Fibroblast of skin of left biceps (primary cell): ENCODE data around the gene ZNF618.

Experiments used
- DNase-seq, 2 experiments: peaks; one replicate each; pipeline ENCODE4 v3.0.0-alpha.2; 2013; ENCODE audit warnings: low read depth in 2 of 2

The ZNF618 gene

DNA sequence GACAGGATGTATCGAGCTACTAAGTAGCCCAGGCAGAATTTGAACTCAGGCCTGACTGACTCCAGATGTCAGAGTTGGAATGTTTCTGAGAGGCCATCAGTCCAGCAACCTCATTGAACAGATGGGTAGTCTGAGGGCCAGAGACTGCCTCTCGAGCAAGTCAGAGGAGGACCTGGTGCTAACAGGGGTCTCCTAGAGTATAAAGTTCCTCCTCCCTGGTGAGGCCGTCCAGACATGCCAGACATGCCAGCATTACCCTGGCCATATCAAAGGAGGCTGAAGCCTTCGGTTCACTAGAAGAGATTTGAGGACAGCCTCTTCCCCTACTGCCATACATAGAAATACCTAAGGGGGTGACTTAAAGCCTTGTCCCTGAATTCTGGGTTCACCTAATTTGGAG, 81.2 kb downstream of the ZNF618 start:
- DNase-seq: no peak

DNA sequence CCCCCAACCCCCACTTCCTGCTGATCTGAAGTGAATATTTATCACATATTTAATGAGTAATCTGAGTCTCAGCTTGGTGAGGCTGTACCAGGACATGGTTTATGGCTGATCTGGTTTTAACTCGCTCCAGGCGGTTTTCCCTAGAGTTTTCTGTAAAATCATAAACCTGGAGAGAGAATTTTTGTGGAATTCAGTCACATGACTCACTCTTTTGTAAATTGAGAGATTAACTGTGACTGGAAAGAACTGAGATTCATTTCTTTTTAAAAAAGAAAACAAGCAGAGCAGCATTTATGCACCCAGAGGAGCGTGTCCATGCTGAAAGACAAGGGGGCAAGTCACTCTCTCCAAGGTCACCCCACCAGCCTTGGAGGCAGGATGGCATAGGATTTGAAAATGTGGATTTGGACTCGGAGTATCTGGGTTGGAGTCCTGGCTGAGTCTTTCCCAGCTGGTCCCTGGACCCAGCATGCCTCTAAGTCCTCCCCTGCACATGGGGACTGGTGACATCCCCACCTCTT, 81.8 kb downstream of the ZNF618 start:
- peak; percentile 89 to 90 for DNase-seq

DNA sequence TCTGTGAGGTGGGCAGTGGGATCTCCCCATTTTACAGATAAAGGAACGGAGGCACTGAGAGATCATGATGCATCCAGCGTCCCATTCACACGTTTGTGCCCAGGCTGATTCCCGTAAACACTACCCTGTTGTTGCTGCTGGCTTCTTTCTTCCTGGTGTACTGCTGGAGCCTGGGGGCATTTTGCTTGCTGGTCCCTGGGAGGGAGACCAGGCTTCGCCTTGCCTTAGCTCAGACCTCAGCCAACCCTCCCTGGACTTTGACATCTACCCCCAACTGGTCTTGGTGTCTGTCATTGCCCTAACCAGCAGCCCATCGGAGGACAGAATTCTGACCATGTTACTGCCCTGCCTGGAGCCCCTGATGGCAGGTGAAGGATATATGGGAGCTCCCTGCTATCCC, 82.4 kb downstream of the ZNF618 start:
- DNase-seq: no peak

DNA sequence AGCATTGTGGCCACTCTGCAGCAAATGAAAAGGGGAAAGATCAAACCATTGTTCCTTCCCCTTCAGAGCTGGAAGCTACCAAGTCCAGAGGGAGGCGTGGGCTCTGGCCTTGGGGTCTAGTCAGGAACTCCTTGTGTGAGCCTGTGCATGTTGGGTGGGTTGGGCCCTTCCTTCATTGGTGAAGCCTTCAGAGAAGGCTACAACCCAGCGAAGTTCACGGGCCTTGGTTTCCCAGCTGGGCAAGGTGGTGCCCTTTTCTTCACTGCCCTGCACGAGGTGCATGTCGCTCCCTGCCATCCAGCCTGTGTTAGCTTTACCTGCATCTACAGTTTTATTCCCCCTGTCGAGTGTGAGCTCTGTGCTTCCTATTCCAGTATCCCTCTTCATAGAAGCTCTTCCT, 84.7 kb downstream of the ZNF618 start:
- DNase-seq: no peak

DNA sequence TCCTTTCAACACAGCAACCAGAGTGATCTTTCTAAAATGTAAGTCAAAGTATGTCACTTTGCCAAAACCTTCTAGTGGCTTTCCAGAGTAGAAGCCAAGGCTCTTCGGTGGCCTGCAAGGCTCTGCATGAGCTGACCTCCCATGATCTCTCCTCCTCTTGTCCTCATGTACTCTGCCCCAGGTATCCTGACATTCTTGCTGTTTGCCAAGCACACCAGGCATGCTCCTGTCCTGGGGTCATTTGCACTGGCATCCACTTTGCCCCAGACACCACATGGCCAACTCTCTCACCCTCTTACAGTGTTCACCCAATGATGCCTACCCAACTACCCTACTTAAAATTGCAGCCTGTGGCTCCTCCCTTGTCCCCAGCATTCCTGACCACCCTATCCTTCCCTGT, 86.3 kb downstream of the ZNF618 start:
- DNase-seq: no peak

DNA sequence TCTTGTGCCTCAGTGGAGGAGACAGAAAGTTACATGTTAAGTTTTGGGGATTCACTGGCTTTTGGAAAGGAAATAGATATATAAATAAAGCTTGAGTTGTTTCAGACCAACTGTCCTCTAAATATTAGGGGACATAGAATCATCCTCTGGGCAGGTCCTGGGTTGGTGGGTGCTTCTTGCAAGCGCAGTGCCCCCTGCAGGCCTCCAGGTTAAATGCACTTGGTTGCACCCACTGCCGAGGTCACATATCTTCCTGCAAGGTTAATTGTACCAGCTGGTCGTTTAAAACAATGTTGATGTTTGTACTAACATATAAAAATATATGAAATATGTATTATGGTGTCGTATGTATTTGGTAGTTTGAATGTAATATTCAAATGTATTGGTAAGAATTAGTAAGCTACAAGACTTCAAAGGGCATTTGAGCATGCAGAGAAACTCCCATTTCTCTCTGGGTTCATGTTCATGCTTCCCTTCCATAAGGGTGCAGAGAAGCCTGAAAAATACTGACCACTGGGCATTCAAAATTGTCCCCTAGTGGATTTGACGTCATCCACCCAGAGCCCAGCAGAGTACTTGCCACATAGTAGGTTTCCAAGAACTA, 87.0 kb downstream of the ZNF618 start:
- DNase-seq: no peak

DNA sequence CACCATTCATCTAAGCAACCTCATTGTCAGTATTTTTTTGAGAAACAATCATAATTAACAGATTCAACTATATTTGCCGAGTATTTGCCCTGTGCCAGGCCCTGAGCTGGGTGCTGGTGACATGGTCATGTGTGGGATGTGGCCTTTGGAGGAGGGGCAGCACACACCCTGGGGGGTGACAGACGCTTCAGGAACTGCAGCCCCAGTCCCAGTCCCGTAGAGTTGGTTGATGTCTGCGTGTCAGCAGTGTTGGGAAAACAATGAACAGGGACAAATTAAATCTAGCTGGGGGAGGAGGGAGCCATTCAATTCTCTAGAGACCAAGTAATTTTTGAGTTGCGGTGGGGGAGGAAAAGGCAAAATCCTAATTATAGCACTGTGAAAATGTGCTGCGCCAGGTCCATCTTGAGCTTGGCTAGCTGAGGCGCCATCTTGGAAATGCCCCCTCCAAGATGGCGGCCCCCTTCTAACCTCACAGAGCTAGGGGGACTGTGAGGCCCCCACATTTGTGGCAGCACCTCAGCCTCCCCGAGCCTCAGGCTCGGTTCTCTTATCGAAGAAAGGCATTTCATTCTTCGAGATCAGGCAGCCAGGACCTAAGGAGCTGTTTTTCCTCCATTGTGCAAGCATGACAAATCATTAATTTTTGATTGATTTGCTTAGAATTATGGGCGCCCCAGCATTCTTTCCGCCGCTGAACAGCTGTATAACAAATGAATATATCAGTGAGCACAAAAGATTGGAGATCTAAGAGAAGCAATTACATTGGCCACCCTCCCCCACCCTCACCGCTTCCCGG, 87.8 kb downstream of the ZNF618 start:
- DNase-seq: peak; percentile 58 to 65

DNA sequence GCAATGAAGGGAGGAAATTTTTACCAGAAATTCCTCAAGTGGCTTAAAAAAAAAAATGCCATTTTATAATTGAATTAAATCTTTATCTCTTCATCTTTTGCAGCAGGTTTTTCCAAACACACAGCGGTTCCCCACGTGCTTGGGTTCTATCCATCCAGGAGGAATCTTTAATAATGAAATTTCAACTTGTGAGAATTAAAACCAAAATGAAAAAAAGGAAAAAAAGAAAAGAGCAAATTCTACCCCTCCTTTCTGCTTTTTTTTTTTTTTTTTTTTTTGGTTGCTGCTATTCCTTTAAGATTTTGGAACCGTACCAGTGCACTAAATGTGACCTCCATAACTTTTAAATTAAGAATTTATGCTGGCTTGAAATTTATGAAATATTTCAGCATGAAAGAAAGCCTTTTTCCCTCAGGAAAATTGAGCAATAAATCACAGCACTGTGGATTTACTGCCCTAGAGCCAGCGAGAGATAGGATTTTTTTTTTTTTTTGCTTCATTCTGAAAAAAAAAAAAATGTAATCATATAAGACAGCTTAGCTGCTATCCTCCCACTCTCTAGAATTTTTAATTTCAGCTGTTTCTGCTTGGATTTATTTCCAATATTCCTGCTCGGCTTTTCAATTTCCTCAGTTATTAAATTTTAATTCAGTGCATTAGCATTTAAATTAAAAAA, 88.5 kb downstream of the ZNF618 start:
- DNase-seq: peak; percentile 62 to 73

DNA sequence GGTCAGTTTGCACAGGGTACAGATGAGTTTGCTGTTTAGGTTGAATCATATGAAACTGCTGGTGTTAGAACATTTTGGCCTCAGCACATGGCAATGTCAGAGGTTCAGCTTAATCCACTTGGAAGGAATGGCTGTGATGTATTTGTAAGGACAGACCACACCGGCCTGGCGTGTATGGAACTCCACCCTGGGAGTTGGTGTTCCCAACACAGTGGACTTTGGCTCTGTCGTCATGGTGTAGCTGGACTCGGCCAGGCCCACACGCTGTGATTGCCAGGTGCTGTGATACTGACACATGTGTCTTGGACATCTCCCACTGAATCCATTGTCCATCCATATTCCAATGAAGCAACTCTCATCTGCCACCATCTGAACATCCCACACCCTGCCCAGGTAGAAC, 90.3 kb downstream of the ZNF618 start:
- DNase-seq: no peak

DNA sequence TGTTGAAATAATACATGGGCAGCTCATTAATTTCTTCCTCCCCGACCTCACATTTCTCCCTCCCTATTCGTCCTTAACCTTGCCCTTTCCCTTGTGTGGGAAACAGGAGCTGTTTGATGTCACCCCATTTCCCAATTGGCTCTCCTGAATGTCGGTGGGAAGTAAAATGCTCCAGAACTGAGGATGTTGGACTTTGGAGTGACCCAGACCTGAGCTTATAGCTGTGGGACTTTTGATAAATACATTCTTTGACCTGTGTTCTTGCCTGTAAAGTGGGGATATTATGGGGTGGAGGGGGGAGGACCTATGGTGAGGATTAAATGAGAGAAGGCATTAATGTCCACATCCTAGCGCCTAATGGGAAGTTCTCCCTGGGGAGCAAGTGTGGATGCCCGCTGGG, 91.3 kb downstream of the ZNF618 start:
- no peak for DNase-seq

DNA sequence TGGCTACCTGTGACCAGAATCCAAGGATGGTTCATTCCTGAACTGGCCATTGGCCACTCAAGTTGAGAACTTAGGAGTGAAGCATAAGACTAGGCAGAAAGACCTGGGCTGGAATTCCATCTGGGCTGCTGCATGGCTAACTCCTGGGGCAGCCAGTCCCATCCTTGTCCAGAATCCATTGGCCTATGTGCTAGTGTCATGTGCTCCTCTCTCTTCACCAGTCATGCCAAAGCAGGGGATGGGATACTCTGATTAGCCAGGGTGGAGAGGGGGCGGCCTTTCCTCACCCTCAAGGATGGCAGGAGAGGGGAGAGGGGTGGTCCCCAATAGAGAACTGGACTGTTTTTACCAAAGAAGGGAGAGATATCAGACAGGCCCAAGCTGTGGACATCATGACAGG, 93.2 kb downstream of the ZNF618 start:
- no peak for DNase-seq

DNA sequence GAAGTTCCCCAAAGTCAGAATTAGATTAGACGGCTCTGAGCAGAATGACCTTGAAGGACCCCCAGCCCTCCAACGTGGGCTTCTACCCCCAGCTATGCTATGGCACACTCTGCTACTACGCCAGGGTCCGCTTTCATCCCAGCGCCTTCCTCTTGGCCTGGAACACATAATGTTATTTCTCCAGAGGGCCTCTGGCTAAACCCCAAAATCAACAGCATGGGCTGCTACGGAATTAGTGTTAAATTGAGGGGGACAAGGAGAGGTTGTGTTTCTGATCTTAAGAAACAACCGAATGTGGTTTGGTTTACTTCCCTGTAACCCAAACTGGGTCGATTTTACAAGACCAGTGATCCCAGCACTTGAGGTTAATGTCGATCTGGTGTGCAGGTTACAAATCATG, 97.1 kb downstream of the ZNF618 start:
- DNase-seq: no peak

DNA sequence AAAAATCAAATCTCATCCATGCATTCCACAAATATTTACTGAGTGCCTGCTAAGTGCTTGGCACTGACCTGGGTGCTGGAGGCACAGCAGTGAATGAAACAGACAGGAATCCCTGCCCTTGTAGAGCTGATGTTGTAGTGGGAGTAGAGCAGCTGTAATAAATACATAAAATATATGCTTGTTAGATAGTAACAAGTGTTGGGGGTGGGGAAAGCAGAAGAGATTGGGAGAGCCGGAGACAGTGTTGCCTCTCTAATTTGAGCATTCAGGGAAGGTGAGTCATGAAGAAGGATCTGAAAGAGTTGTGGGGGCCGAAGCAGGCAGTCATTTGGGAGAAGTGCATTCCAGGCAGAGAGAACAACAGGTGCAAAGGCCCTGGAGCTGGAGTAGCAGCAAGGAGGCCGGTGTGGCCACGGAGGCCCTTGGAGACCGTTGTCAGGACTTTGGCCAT, 97.9 kb downstream of the ZNF618 start:
- no peak for DNase-seq

DNA sequence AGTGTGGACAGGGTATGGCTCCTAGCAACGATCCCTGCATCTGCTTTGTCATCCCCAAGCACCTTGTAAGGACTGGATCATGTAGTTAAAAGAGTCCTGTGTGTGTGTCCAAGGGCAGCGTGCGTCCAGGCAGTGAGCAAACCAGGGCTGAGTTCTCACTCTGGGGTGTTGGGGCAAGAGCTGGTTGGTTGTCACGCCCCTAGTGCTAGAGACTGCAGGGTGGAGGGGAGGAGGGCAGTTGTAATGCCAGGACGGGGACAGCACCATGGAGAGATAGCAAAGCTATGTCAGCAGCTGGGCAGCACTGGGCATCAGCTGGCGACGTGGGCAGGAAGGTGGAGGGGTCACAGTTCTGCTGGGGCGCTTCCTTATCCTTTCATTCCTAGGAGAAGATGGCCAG, 100.8 kb downstream of the ZNF618 start:
- DNase-seq: no peak

DNA sequence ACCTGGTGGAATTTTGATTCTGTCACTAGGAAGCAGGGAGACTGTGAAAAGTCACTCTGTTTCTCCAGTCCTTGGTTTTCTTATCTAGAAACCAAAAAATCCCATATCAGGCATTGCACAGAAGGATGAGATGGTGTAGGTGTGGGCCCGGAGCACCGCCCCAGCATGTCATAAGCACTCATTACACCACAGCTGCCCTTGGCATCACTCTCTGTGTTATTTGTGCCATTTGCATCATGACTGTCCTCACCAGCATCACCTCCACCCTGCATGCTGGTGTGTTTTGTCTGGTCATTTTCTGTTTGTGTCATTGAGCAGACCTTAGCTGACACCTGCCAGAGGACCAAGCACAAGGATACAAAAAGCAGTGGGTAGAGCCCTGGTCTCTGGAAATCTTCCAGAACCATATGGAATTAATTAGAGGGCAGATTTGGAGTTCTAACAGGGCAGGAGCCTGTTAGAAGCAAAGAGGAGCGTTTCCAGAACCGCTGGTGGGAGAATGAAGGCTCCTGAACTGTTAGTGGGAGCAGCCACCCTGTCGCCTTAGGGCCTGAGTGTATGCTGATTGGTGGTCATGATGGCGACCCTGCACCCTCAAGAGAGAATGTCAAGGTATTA, 102.7 kb downstream of the ZNF618 start:
- DNase-seq: no peak

DNA sequence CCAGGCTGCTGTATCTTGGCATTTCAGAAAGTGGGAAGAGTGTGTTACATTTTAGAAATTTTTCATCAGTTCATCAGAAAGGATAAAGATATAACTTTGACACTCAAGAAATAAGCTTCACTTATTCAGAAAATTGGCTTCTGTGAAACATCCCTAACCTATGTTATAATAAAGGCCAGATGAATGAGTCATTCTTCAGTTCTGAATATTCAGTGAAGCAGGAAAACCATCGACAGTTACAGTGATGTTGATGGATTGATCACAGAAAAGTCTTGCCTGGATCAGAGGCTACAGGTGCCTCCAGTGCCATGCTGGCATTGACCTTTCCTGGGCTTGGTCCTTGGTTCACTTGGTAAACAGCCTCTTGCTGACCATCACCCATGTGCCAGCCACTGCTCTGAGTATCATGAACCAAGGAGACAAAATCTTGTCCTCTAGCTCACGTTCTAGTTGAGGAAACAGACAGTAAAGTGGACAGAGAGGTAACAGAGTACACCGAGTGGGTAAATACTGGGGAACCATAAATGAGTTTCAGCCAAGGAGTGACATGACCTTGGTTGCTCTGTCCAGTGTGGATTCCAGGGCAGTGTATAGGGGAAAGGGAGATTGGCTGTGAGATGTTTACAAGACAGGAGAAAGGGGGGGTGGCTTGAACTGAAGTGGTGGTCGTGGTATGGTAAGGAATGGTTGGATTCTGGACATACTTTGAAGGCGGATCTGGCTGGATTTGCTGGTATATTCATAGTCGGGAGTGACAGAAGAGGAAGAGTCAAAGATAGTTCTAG, 103.4 kb downstream of the ZNF618 start:
- no peak for DNase-seq

DNA sequence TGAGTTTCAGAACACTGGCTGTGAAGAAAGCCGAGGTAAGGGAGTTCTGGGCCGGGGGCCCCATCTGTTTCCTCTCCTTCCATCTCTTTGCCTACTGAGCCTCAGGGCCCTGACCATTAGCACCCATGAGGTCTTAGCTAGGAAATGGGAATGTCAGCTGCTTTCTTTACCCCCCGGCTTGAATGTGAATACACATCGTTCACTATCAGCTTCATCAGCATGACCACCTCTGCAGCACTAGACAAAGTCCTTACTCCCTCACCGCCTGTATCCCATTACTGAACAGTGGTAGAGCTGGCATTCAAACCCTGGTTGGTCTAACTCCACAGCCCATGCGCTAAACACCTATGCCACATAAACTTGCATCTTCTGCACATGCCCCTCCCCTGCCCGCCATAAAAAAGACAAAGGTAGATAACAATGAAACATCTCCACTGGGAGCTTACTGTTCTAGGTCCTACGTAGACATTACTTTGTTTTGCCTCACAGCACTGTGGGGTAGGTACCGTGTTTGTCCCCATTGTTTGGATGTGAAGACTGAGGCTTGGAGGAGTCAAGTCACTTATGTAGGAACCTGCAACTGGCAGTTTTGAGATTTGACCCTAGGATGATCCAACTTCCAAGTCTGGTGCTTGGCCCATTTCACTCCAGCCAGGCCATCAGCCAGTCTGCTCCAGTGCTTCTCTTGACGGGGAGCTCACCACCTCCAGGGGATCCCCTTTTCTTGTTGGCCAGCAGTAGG, 108.7 kb downstream of the ZNF618 start:
- DNase-seq: no peak

DNA sequence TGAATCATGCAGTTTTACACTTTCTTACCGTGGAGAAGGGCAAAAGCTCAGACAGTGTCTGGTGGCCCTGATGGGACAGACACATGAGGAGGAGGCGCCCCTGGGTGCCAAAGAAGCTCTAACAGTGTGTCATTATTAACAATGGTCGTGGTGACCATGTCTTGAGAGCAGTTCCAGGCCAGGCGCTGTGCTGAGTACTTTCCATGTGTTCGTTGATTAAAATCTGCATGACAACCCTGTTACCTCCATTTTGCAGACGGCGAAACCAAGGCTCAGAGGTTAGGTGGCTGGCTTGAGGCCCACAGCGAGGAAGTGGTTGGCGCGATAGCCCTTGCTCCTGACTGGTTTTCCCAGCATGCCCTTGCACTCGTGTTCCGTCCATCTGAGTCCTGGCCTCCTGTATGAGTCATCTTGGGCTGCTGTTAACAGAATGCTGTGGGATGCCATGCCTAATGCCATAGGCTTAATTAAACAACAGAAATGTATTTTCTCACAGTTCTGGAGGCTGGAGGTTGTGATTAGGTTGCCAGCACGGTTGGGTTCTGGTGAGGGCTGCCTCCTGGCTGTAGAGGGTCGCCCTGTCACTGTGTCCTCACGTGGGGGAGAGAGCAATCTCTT, 110.0 kb downstream of the ZNF618 start:
- no peak for DNase-seq

DNA sequence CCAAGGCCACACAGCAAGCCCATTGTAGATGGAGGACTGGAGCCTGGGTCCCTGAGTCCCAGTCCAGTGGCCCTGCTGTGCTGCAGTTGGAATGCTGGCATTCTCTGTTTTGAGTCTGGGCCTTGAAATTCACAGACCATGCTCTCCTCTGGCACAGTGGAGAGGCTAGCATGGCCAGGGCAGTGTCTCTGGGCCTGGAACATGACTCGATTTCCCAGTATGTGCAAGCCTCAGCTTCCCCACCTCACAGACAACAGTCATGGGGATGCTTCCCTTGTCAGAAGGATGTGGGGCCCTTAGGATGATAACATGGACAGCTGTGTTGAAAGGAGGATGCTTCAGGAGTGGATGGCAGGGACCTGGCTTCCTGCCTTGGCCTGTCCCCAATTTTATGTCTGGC, 110.8 kb downstream of the ZNF618 start:
- DNase-seq: no peak

DNA sequence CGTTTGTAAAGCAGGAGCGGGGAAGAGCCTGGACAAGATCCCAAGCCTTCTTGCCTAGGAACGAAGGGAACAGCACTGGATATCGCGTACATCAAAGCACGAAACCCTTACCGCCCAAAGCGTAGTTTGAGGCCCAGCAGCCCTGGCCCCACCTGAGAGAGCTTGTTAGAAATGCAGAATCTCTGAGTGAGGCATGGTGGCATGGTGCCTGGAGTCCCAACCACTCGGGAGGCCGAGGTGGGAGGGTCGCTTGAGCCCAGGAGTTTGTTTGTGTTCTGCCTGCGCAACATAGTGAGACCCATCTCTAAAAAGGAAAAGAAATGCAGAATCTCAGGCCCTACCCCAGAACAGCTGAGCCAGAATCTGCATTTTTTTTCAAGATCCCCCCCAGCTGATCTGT, 111.4 kb downstream of the ZNF618 start:
- no peak for DNase-seq
